Endothelial cell (in vitro differentiated cells): Measurements from ENCODE around the gene LRSAM1. TPM values are rescaled to one million over a fixed set of nuclear protein-coding genes. Genes with fewer than 3 reads are reported as not detected.

ENCODE experiments used
- DNase-seq: peaks from one replicate; pipeline ENCODE4 v3.0.0; 2021; ENCODE audit warnings: low spot score
- H3K27ac Mint-ChIP-seq: one replicate; pipeline ENCODE4 v1.8.0; 2021; ENCODE audit warnings: mixed read lengths, inconsistent platforms; ENCODE audit not compliant: unreplicated experiment
- H3K27me3 Mint-ChIP-seq: one replicate; pipeline ENCODE4 v1.8.0; 2021; ENCODE audit warnings: mild to moderate bottlenecking, moderate library complexity, mixed read lengths, inconsistent platforms; ENCODE audit not compliant: unreplicated experiment
- H3K36me3 Mint-ChIP-seq: one replicate; pipeline ENCODE4 v1.8.0; 2021; ENCODE audit warnings: mild to moderate bottlenecking, low read depth, mixed read lengths, inconsistent platforms; ENCODE audit not compliant: unreplicated experiment
- H3K4me1 Mint-ChIP-seq: one replicate; pipeline ENCODE4 v1.8.0; 2021; ENCODE audit warnings: mild to moderate bottlenecking, mixed read lengths, inconsistent platforms; ENCODE audit not compliant: unreplicated experiment
- H3K4me3 Mint-ChIP-seq: one replicate; pipeline ENCODE4 v1.8.0; 2021; ENCODE audit warnings: mild to moderate bottlenecking, mixed read lengths, inconsistent platforms; ENCODE audit not compliant: unreplicated experiment
- H3K9me3 Mint-ChIP-seq: one replicate; pipeline ENCODE4 v1.8.0; 2021; ENCODE audit warnings: mixed read lengths, inconsistent platforms; ENCODE audit not compliant: unreplicated experiment
- total RNA-seq: library from RNA; stranded (reverse); fragmentation: NEBNext Ultra II Directional; extraction: Animal tissue kit (Norgen Biotek cat#: 25700); gene quantifications from one replicate; pipeline ENCODE4 v1.2.1, GENCODE V29; 2021; ENCODE audit not compliant: unreplicated experiment
- TF ChIP-seq, protein P1 (sequence below): fragments of 200-600 bp; sonication (generic); IDR thresholded peaks from one replicate; pipeline ENCODE4 v1.5.0; 2021; ENCODE audit warnings: antibody characterized with exemption; ENCODE audit not compliant: unreplicated experiment

LRSAM1 gene
- total RNA-seq, 1 donor from 2014 or later, result 22.6 TPM

DNA sequence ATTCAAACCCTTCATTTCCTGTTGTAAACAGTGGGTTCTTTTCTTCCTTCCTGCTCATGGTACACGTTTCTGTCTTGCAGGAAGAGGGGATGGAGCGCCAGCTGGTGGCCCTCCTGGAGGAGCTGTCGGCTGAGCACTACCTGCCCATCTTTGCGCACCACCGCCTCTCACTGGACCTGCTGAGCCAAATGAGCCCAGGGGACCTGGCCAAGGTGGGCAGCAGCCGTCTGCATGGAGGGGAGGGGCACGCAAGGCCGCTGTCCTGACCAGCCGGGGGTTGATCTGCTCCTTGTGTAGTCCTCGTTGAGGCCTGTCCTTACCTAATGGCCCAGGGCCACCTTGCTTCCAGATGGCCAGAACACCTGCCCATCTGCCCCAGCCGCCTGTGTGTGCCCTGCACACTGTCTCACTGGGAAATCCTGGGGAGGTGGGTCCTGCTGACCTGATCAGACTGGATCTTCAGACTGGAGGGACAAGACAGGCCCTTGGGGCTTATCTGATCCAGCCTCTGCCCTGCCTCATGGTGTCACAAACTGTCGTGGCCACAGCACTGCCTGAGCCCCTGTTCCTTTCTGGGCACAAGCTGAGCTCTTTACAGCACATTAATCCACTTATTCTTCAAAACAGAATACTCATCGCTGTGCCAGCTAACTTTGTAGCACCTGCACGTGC is 44.7 kb downstream of the LRSAM1 start:
- H3K36me3 Mint-ChIP-seq, result peaks cover 9% of the 10 kb centered on the region
- DNase-seq, result no peak
- no peak overlapping the region for H3K27ac Mint-ChIP-seq
- no peak overlapping the region for H3K4me3 Mint-ChIP-seq
- peaks cover 2% of the 10 kb centered on the region for H3K27me3 Mint-ChIP-seq
- TF ChIP-seq, protein P1, sequence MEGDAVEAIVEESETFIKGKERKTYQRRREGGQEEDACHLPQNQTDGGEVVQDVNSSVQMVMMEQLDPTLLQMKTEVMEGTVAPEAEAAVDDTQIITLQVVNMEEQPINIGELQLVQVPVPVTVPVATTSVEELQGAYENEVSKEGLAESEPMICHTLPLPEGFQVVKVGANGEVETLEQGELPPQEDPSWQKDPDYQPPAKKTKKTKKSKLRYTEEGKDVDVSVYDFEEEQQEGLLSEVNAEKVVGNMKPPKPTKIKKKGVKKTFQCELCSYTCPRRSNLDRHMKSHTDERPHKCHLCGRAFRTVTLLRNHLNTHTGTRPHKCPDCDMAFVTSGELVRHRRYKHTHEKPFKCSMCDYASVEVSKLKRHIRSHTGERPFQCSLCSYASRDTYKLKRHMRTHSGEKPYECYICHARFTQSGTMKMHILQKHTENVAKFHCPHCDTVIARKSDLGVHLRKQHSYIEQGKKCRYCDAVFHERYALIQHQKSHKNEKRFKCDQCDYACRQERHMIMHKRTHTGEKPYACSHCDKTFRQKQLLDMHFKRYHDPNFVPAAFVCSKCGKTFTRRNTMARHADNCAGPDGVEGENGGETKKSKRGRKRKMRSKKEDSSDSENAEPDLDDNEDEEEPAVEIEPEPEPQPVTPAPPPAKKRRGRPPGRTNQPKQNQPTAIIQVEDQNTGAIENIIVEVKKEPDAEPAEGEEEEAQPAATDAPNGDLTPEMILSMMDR, result no peak
- H3K4me1 Mint-ChIP-seq, result peaks cover 6% of the 10 kb centered on the region
- H3K9me3 Mint-ChIP-seq, result no peaks in the 10 kb centered on the region

DNA sequence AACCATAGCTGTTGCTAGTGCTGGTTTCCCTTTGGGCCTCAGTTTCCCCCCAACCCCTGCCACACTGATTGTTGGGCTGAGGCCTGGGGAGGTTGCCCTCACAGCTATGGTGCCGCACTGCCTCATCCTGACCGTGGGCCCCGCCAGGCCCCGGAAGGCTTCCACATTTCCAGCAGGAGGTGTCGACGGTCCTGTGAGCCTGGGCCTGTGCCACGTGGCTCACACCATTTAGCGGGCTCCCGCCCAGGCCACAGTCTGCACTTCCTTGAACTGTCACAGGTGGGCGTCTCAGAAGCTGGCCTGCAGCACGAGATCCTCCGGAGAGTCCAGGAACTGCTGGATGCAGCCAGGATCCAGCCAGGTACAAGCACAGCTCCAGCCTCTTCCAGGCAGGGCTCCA is 45.7 kb downstream of the LRSAM1 start:
- DNase-seq, result no peak
- TF ChIP-seq, protein P1, result no peak
- Mint-ChIP-seq H3K27ac (no peak overlapping the region), H3K4me1 (peaks cover 6% of the 10 kb centered on the region), H3K36me3 (peaks cover 8% of the 10 kb centered on the region), H3K4me3 (no peak overlapping the region), H3K27me3 (peaks cover 2% of the 10 kb centered on the region), H3K9me3 (no peaks in the 10 kb centered on the region)

DNA sequence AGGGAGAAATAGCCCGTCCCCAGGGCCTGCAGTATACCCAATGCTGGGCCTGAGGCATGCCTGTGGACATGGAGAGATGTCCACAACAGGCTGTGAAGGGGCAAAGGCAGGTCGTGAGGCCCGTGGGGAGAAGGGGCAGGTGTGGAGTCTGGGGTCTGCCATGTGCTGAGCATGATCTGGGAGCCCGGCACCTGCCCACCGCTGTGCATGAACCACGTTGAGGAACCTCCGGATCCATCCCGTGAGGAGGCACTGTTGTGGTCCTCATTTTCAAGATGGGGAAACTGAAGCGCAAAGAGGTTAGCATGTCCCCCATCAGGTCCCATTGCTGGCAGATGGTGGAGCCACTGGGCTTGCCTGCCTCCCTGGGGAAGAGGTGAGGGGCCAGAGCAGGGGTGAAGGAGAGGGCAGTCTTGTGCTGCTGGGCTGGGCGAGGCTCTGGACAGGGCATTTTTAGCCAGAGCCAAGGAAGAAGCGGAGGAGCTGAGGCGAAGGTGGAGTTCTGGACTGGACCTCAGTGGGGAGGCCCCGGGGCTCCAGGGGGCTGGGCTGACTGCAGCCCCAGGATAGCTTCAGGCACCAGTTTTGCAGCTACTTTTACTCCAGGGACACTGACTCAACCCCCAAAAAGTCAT is 46.5 kb downstream of the LRSAM1 start:
- Mint-ChIP-seq H3K9me3 (no peaks in the 10 kb centered on the region), H3K27me3 (peaks cover 2% of the 10 kb centered on the region), H3K27ac (no peak overlapping the region), H3K4me3 (no peak overlapping the region), H3K36me3 (peaks cover 8% of the 10 kb centered on the region), H3K4me1 (peaks cover 6% of the 10 kb centered on the region)
- DNase-seq, result no peak
- TF ChIP-seq, protein P1, result no peak

DNA sequence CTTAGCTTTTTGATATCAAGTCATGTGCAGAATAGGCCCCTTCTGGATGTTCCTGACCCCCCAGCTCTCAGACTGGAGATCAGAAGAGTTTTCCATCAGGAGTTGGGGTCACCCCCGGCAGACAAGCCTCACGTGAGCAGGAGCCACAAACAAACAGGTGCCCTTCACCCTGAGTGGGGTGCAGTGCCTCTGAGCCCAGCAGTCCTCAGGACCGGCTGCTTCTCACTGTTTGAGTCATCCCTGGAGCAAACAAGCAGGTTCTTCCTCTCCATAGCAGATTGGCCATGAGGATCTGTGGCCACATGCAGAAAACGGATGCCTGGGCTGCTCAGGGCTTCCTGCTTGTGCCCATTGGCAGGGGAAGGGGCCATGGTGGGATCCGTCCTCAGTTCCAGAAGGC is 47.0 kb downstream of the LRSAM1 start:
- H3K4me3 Mint-ChIP-seq, result no peak overlapping the region
- peaks cover 6% of the 10 kb centered on the region for H3K4me1 Mint-ChIP-seq
- TF ChIP-seq, protein P1, result no peak
- H3K27ac Mint-ChIP-seq, result no peak overlapping the region
- no peaks in the 10 kb centered on the region for H3K9me3 Mint-ChIP-seq
- no peak for DNase-seq
- peaks cover 6% of the 10 kb centered on the region for H3K36me3 Mint-ChIP-seq
- H3K27me3 Mint-ChIP-seq, result peaks cover 2% of the 10 kb centered on the region

DNA sequence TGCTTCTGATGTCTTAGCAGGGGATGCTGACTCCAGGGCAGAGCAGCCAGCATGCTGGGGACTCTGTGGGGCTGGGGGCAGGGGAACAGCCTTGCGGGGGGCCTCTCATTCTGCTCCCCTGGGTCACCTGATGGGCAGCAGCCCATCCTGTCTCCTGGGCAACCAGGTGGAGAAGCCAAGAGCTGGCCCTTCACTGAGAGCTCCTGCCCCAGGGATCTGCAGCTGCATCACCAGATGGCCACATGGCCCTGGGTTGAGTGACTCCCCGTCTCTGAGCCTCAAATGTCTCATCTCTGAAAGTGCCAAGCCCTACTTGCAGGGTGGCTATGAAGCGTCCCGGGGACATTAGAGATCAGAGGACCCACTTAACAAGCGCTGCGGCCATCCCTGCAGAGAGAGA is 49.1 kb downstream of the LRSAM1 start:
- Mint-ChIP-seq H3K4me1 (peaks cover 6% of the 10 kb centered on the region), H3K27ac (no peak overlapping the region), H3K9me3 (no peaks in the 10 kb centered on the region), H3K36me3 (peaks cover 8% of the 10 kb centered on the region), H3K27me3 (peaks cover 5% of the 10 kb centered on the region), H3K4me3 (no peak overlapping the region)
- DNase-seq, result no peak
- TF ChIP-seq, protein P1, result no peak
